GM23338 (cell line): ENCODE measurements around the gene PDP2.

Experiments used
- CREB1 ChIP-seq: fragments of 250-450 bp; sonication (Bioruptor Pico); IDR thresholded peaks from 2 replicates; pipeline ENCODE4 v1.5.0; 2020; ENCODE audit warnings: low read depth, mild to moderate bottlenecking, moderate library complexity
- EZH2 ChIP-seq: fragments of 200-600 bp; sonication (generic); IDR thresholded peaks from one replicate; pipeline ENCODE4 v1.8.0; 2017; ENCODE audit warnings: antibody characterized with exemption, mild to moderate bottlenecking, low read depth; ENCODE audit not compliant: unreplicated experiment
- EZH2phosphoT487 ChIP-seq: fragments of 200-600 bp; sonication (generic); IDR thresholded peaks from one replicate; pipeline ENCODE4 v1.8.1; 2018; ENCODE audit warnings: antibody characterized with exemption; ENCODE audit not compliant: unreplicated experiment
- JUNB ChIP-seq: IDR thresholded peaks from one replicate; pipeline ENCODE4 v1.6.1; 2016; ENCODE audit warnings: antibody characterized with exemption; ENCODE audit not compliant: unreplicated experiment
- NANOG ChIP-seq: IDR thresholded peaks from 2 replicates; pipeline ENCODE4 v1.6.1; 2016; ENCODE audit warnings: antibody characterized with exemption, borderline replicate concordance
- POLR2AphosphoS5 ChIP-seq: IDR thresholded peaks from 2 replicates; pipeline ENCODE4 v1.6.1; 2016; ENCODE audit warnings: antibody characterized with exemption, low read depth
- STAT1 ChIP-seq: IDR thresholded peaks from one replicate; pipeline ENCODE4 v1.6.1; 2016; ENCODE audit warnings: antibody characterized with exemption; ENCODE audit not compliant: unreplicated experiment
- ZNF114 ChIP-seq: fragments of 250-450 bp; sonication (Bioruptor Pico); IDR thresholded peaks from 2 replicates; pipeline ENCODE4 v1.5.0; 2020; ENCODE audit warnings: mild to moderate bottlenecking, moderate library complexity
- TF ChIP-seq, protein P1 (sequence below), 2 experiments: fragments of 200-600 bp in 1 of 2; sonication (generic) in 1 of 2; conservative IDR thresholded peaks; 2 replicates each; pipeline versions ENCODE4 v1.5.1 to v1.6.1; 2016 to 2017; ENCODE audit warnings: antibody characterized with exemption in 2 of 2, low read depth in 2 of 2, mild to moderate bottlenecking in 2 of 2, moderate library complexity in 1 of 2
- TF ChIP-seq, protein P2 (sequence below): fragments of 250-450 bp; sonication (Bioruptor Pico); IDR thresholded peaks from 2 replicates; pipeline ENCODE4 v1.5.0; 2020; ENCODE audit warnings: mild to moderate bottlenecking, moderate library complexity
- TF ChIP-seq, protein P3 (sequence below): IDR thresholded peaks from one replicate; pipeline ENCODE4 v1.6.1; 2018; ENCODE audit warnings: antibody characterized with exemption; ENCODE audit not compliant: unreplicated experiment
- TF ChIP-seq, protein P4 (sequence below): IDR thresholded peaks from 2 replicates; pipeline ENCODE4 v1.6.1; 2016; ENCODE audit warnings: antibody characterized with exemption

DNA sequence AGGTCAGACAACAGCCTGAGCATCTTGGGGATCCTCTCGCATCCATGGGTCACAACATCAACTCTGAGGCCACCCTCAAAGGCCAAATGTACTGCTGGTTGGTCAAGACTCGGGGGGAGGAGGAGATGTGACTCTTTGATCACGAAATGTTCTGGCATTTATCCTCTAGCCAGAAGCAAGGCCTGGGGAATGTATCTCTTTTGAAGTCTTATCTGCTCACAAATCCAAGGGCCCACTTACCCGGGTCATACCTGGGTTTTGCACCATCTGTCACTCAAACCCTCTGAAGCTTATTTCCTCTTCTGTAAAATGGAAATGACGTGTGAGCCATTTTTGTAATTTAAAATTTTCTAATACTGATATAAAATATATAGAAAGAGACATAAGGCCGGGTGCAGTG is 22.9 kb upstream of the PDP2 start:
- TF ChIP-seq, protein P1, sequence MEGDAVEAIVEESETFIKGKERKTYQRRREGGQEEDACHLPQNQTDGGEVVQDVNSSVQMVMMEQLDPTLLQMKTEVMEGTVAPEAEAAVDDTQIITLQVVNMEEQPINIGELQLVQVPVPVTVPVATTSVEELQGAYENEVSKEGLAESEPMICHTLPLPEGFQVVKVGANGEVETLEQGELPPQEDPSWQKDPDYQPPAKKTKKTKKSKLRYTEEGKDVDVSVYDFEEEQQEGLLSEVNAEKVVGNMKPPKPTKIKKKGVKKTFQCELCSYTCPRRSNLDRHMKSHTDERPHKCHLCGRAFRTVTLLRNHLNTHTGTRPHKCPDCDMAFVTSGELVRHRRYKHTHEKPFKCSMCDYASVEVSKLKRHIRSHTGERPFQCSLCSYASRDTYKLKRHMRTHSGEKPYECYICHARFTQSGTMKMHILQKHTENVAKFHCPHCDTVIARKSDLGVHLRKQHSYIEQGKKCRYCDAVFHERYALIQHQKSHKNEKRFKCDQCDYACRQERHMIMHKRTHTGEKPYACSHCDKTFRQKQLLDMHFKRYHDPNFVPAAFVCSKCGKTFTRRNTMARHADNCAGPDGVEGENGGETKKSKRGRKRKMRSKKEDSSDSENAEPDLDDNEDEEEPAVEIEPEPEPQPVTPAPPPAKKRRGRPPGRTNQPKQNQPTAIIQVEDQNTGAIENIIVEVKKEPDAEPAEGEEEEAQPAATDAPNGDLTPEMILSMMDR (conservative IDR thresholded peaks at IDR 0.05; ENCODE audit: low read depth in 2 of 2), result no peak
- TF ChIP-seq CREB1, result no peak
- TF ChIP-seq JUNB, result no peak
- TF ChIP-seq, protein P2, sequence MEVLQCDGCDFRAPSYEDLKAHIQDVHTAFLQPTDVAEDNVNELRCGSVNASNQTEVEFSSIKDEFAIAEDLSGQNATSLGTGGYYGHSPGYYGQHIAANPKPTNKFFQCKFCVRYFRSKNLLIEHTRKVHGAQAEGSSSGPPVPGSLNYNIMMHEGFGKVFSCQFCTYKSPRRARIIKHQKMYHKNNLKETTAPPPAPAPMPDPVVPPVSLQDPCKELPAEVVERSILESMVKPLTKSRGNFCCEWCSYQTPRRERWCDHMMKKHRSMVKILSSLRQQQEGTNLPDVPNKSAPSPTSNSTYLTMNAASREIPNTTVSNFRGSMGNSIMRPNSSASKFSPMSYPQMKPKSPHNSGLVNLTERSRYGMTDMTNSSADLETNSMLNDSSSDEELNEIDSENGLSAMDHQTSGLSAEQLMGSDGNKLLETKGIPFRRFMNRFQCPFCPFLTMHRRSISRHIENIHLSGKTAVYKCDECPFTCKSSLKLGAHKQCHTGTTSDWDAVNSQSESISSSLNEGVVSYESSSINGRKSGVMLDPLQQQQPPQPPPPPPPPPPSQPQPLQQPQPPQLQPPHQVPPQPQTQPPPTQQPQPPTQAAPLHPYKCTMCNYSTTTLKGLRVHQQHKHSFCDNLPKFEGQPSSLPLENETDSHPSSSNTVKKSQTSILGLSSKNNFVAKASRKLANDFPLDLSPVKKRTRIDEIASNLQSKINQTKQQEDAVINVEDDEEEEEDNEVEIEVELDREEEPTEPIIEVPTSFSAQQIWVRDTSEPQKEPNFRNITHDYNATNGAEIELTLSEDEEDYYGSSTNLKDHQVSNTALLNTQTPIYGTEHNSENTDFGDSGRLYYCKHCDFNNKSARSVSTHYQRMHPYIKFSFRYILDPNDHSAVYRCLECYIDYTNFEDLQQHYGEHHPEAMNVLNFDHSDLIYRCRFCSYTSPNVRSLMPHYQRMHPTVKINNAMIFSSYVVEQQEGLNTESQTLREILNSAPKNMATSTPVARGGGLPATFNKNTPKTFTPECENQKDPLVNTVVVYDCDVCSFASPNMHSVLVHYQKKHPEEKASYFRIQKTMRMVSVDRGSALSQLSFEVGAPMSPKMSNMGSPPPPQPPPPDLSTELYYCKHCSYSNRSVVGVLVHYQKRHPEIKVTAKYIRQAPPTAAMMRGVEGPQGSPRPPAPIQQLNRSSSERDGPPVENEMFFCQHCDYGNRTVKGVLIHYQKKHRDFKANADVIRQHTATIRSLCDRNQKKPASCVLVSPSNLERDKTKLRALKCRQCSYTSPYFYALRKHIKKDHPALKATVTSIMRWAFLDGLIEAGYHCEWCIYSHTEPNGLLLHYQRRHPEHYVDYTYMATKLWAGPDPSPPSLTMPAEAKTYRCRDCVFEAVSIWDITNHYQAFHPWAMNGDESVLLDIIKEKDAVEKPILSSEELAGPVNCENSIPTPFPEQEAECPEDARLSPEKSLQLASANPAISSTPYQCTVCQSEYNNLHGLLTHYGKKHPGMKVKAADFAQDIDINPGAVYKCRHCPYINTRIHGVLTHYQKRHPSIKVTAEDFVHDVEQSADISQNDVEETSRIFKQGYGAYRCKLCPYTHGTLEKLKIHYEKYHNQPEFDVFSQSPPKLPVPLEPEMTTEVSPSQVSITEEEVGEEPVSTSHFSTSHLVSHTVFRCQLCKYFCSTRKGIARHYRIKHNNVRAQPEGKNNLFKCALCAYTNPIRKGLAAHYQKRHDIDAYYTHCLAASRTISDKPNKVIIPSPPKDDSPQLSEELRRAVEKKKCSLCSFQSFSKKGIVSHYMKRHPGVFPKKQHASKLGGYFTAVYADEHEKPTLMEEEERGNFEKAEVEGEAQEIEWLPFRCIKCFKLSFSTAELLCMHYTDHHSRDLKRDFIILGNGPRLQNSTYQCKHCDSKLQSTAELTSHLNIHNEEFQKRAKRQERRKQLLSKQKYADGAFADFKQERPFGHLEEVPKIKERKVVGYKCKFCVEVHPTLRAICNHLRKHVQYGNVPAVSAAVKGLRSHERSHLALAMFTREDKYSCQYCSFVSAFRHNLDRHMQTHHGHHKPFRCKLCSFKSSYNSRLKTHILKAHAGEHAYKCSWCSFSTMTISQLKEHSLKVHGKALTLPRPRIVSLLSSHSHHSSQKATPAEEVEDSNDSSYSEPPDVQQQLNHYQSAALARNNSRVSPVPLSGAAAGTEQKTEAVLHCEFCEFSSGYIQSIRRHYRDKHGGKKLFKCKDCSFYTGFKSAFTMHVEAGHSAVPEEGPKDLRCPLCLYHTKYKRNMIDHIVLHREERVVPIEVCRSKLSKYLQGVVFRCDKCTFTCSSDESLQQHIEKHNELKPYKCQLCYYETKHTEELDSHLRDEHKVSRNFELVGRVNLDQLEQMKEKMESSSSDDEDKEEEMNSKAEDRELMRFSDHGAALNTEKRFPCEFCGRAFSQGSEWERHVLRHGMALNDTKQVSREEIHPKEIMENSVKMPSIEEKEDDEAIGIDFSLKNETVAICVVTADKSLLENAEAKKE (CRISPR knock-in tag), result no peak
- TF ChIP-seq, protein P3, sequence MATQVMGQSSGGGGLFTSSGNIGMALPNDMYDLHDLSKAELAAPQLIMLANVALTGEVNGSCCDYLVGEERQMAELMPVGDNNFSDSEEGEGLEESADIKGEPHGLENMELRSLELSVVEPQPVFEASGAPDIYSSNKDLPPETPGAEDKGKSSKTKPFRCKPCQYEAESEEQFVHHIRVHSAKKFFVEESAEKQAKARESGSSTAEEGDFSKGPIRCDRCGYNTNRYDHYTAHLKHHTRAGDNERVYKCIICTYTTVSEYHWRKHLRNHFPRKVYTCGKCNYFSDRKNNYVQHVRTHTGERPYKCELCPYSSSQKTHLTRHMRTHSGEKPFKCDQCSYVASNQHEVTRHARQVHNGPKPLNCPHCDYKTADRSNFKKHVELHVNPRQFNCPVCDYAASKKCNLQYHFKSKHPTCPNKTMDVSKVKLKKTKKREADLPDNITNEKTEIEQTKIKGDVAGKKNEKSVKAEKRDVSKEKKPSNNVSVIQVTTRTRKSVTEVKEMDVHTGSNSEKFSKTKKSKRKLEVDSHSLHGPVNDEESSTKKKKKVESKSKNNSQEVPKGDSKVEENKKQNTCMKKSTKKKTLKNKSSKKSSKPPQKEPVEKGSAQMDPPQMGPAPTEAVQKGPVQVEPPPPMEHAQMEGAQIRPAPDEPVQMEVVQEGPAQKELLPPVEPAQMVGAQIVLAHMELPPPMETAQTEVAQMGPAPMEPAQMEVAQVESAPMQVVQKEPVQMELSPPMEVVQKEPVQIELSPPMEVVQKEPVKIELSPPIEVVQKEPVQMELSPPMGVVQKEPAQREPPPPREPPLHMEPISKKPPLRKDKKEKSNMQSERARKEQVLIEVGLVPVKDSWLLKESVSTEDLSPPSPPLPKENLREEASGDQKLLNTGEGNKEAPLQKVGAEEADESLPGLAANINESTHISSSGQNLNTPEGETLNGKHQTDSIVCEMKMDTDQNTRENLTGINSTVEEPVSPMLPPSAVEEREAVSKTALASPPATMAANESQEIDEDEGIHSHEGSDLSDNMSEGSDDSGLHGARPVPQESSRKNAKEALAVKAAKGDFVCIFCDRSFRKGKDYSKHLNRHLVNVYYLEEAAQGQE, result no peak
- TF ChIP-seq ZNF114 (CRISPR knock-in tag), result no peak
- TF ChIP-seq POLR2AphosphoS5, result no peak
- no peak for TF ChIP-seq EZH2
- TF ChIP-seq STAT1, result no peak
- TF ChIP-seq EZH2phosphoT487, result no peak
- TF ChIP-seq, protein P4, sequence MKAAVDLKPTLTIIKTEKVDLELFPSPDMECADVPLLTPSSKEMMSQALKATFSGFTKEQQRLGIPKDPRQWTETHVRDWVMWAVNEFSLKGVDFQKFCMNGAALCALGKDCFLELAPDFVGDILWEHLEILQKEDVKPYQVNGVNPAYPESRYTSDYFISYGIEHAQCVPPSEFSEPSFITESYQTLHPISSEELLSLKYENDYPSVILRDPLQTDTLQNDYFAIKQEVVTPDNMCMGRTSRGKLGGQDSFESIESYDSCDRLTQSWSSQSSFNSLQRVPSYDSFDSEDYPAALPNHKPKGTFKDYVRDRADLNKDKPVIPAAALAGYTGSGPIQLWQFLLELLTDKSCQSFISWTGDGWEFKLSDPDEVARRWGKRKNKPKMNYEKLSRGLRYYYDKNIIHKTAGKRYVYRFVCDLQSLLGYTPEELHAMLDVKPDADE, result no peak
- TF ChIP-seq NANOG, result no peak
